ENCODE results near the gene ZDHHC3.

DNA sequence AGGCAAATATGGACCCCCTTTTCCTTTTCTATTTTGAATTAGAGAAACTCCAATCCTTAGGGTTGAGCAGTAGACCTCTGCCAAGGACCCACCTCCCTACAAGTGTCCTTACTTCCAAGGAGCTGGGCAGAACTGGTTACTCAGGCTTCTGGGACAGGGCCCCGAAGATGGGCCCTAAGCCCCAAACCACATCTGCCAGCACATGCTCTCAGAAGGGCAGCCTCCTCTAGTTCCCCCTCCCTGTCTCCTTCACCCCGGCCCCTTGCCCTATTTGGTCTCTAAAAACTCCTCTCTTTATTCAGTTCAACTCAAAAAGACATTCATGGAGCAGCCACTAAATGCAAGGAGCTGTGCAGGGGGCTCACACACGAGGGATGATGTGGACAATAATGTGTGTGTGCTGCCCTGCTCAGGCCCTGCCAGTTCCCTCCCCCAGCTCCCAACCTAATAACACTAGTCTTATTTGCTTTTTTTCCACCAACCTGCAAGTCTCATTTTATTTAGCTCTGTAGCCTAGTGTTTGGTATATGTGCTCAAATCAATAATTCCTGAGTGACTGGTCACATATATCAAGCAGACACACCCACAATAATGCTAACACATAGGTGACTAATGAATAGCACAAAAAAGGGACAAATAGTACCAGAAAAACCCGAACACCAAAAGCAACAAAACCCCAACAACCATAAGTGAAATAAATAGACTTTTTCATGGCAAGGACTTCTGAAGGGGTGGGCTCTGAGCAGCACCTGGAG, 12.2 kb downstream of the ZDHHC3 start:
- TF ChIP-seq CTCF (IDR thresholded peaks at IDR 0.05; ENCODE audit: low read depth, low read length, missing input control) = no peak
- TF ChIP-seq TAF1 (conservative IDR thresholded peaks at IDR 0.05) = no peak

Data from liver (tissue), 3 donors.